Measurements from ENCODE around the gene CAMKV. TPM values are rescaled to one million over a fixed set of nuclear protein-coding genes. Genes with fewer than 3 reads are reported as not detected.
"Not testable (repeated sequence)": the region's sequence is repeated elsewhere in the genome, so short reads cannot be mapped to it uniquely, and the experiment has no call there.

The CAMKV gene
- total RNA-seq, 1 donor from 2014 or later, result not detected

GRCh38 chr3:49856181-49857005 lies 13.3 kb downstream of the CAMKV start, which contains the start of gene TRAIP:
TRAIP (minus strand) TSS chr3:49856564; CDS start chr3:49856453, 111 bp downstream.
- peak; percentile 97 for DNase-seq (ENCODE audit: low read depth)

DNA sequence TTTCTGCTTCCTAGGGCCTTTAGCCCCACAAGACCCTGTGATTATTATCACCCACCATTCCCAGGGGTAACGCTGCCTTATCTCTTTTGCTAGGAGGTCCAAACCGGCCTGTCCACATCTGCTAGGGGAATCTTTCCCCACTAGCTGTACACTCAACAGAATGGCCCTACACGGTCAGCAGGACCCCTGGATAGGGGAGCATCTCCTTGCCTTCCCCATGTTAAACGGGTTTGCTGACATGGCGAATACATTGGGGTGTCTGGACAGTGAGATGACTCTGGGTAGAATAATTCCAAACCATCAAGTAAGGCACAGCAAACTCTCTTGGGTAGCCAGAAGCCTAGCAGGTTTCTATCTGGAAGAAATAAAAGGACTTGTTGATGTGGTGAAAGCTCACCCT lies 14.0 kb downstream of the CAMKV start:
- no peak for DNase-seq (ENCODE audit: low read depth)

GRCh38 chr3:49845694-49846093 lies 24.0 kb downstream of the CAMKV start:
- DNase-seq (ENCODE audit: low read depth), result no peak

- no peak for DNase-seq (ENCODE audit: low read depth)
These were observed 25.1 kb downstream of the CAMKV start for GRCh38 chr3:49844464-49845183.

DNA sequence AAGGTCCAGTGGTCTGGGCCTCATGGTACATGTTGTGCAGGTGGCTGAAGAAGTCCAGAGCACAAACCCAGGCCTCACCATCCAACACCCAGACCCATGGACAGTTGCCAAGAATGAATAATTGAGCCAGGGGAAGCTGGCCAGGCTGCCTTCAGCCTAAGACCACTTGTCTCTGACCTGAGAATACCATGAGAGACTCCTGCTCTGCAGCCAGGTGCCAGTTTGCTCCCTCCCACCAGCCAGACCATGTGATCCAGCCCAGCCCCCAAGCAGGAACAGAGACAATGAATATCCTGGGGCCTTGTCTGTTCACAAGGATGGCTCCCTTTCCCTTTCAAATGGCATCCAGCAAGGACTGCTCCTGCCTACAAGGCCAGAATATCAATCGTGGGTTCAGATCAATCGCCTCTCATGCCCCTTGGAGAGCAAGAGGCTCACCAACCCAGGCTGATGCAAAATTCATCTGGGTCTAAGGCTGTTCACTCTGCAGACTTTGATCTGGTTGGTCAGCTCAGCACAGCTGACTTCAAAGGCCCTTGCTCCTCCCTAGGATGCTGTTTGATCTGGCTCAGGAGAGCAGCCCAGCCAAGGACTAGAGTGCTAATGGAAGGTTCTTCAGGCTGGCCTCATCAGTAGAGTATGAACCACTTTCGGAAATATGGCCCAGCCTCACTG lies 26.7 kb downstream of the CAMKV start:
- no peak for DNase-seq (ENCODE audit: low read depth)

DNA sequence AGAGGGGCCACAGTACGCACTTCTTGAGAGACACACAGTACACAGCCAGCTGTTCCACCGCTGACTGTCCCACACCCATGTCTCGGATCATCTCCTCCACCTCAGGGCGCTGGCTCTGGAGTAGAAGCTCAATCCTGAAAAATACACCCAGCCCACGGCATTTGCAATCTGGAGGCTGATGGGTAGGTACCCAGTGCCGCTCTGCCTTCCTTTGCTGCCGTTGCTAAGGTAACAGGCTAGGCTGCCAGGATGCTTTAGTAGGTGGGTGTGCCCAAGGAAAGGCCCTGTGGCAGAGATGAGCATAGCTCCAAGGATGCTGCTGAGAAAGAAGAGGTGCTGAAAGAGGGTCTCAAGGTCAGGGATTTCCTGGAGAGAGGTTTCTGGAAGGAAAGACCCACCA lies 27.9 kb downstream of the CAMKV start:
- no peak for DNase-seq (ENCODE audit: low read depth)

DNA sequence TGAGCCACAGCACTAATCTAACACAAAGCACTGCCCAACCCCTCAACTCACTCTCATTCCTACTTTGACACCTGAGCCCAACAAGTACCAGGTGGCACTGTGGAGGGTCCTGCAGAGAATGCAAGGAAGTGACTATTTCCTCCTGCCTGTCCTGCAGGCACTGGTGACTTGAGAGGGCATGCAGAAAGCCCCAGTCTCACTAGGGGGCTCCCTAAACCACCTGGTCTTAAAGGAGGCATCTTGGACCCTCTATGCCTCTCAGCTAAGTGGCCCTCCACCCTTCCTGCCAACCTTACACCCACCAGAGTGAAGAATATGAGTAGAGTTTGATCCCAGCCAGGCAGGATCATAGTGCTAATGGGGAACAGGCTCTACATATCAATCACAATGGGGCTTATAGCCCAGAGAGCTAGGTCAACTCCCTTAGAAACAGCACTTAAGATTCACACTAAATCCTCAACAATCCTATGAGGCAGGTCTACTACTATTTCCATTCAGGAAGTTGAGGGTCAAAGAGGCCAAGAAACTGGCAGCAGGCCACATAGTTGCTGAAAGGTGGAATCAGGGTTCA lies 28.5 kb downstream of the CAMKV start:
- no peak for DNase-seq (ENCODE audit: low read depth)

GRCh38 chr3:49840388-49840787 lies 29.3 kb downstream of the CAMKV start:
- DNase-seq (ENCODE audit: low read depth), result no peak

DNA sequence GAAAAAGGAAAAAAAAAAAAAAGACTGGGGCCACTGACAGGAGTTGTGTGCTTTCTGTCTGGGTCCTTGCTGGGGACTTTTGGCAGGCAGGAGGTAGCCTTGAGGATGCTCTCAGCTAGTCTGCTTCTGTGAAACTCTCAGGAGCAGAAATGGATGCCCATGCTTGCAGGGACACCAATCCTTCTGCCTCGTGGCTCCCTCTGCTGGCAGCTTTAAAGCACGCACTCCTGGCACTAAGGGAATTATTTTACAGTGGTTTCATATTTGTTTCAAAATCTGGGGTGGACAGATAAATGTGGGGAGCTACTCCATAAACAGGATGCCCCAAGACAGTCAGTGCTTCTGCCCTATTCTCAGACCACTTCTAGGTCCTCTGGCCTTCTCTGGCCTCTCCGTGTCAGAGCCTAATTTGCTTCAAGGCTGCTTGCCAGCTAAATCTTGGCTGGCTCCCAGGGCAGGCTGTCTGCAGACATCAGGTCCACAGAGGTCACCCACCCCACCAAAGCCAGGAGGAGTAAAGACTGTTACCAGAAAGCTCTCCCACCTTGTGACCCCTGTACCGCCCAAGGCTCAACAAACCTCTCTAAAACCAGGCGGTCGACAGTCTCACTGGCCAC lies 30.4 kb downstream of the CAMKV start:
- peak; percentile 85 for DNase-seq (ENCODE audit: low read depth)

DNA sequence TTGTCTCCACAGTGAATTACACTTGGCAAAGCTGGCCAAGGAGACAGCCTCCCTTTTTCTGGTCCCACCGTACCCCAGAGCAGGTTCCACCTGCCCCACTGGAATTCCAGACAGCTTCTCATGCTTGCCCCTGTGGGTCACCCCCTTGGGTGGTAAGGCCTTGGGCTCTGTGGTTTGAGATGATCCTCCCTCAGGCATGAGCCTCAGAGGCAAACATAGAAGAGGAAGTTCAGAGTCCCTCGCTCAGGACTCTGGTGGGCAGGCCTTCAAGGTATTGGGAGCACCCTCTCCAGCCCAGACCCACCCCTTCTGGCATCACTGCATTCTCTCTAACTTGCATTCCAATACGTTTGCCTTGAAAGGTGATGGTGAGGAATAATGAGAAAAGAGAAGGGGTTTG lies 38.4 kb downstream of the CAMKV start:
- DNase-seq (ENCODE audit: low read depth), result no peak

DNA sequence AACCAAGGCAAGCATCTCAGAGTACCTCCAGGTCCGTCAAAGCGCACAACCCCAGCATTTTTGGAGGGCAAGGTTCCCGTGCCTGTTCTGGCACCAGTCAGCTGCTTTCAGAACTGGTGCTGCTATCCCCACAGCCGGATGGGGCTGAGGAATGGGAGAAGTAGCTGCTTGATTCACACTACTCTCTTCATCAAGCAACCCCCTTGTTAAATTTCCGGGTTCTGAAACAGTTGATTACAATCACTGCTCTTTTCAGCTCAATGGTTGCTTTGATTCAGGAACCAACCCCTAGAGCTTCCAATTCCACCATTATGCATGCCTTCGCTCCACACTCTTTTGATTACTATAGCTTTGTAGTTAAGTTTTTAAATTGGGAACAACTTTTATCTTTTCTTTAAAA lies 43.7 kb downstream of the CAMKV start:
- DNase-seq (ENCODE audit: low read depth), result no peak

GRCh38 chr3:49823131-49823530 lies 46.6 kb downstream of the CAMKV start:
- not testable (repeated sequence) for DNase-seq (ENCODE audit: low read depth)

DNA sequence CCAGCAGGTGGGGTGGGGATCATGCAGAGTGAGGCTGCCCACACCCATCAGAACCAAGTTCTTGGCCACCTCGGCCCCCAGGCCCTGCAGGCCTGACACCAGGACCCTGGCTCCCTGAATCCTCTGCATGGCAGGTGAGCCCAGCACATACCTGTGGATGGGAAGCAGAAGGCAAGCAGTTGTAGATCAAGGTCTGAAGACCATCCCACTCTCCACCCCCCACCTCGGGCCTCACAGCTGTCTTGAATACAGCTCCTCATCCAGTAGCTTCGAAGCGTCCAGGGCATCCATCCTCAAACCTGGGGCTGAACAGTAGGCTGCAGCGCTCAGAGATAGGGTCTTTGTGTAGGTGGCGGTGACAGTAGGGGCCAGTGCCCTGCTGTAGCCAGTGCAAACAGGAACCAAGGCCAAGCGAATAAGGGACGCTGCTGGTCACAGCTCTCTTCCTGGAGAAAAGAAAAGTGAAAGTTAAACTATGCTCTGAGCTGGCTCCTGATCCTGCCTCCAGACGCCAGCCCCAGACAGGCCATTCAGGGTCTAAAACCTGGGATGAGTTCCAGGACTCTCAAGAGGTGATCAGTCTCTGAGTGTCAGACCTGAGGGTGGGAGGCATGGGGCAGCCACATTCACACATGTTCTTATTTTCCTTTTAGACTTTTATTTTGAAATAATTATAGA lies 56.1 kb downstream of the CAMKV start, which contains the start of gene UBA7:
UBA7 (minus strand) TSS at position 457 of the 678 bp plus-strand sequence; CDS start at position 291, 166 bp downstream.
- DNase-seq (ENCODE audit: low read depth), result peak; percentile 57

- no peak for DNase-seq (ENCODE audit: low read depth)
These were observed 56.7 kb downstream of the CAMKV start for GRCh38 chr3:49812916-49813496.

Other genes with a start within 250 kb of the CAMKV start
- gene APEH, start 195.6 kb downstream of the CAMKV start, total RNA-seq, result 121 and 124 TPM in 2 replicates
- 10.8 and 15.7 TPM in 2 replicates for gene MST1, start 180.4 kb downstream of the CAMKV start, total RNA-seq
- 50.7 and 57.5 TPM in 2 replicates for gene RNF123, start 180.3 kb downstream of the CAMKV start, total RNA-seq
- gene AMIGO3, start 150.2 kb downstream of the CAMKV start, total RNA-seq, result 1.3 and 1.8 TPM in 2 replicates
- 21.9 and 30.0 TPM in 2 replicates for gene GMPPB, start 146.0 kb downstream of the CAMKV start, total RNA-seq
- gene IP6K1, start 83.4 kb downstream of the CAMKV start, total RNA-seq, result 27.1 and 30.2 TPM in 2 replicates
- gene CDHR4, start 70.0 kb downstream of the CAMKV start, total RNA-seq, result 0.19 TPM in 1 of 2 replicates, not detected in the other
- 1.8 and 4.3 TPM in 2 replicates for gene INKA1, start 66.6 kb downstream of the CAMKV start, total RNA-seq
- gene UBA7, start 56.0 kb downstream of the CAMKV start, total RNA-seq, result 24.8 and 28.3 TPM in 2 replicates
- 0.91 and 1.2 TPM in 2 replicates for gene TRAIP, start 13.3 kb downstream of the CAMKV start, total RNA-seq
- gene MST1R, start 34.0 kb upstream of the CAMKV start, total RNA-seq, result 0.27 TPM in 1 of 2 replicates, not detected in the other
- gene MON1A, start 59.9 kb upstream of the CAMKV start, total RNA-seq, result 14.7 and 19.8 TPM in 2 replicates
- gene RBM6, start 70.2 kb upstream of the CAMKV start, total RNA-seq, result 48.8 and 56.7 TPM in 2 replicates
- 158 and 160 TPM in 2 replicates for gene RBM5, start 219.0 kb upstream of the CAMKV start, total RNA-seq

All from myocyte (in vitro differentiated cells).